EL (cell line): ENCODE measurements around the gene TAS2R31.

ENCODE experiments used
- DNase-seq: peaks from one replicate; pipeline ENCODE4 v3.0.0-alpha.2; 2016

Gene TAS2R31

GRCh38 chr12:10994307-10994706 lies 36.9 kb downstream of the TAS2R31 start:
- no peak for DNase-seq

- no peak for DNase-seq
Observed at GRCh38 chr12:10989107-10989506, 42.1 kb downstream of the TAS2R31 start.

- no peak for DNase-seq
Observed at GRCh38 chr12:10986812-10987211, 44.4 kb downstream of the TAS2R31 start, which contains the start of gene TAS2R50. TSS of gene TAS2R50 (minus strand) at chr12:10986912. CDS start at chr12:10986860, 52 bp downstream.

- DNase-seq, result no peak
Observed at GRCh38 chr12:10982244-10982643, 49.0 kb downstream of the TAS2R31 start.
